Hair follicular keratinocyte (primary cell): ENCODE results near the gene ATG9B. TPM values are rescaled to one million over a fixed set of nuclear protein-coding genes. Genes with fewer than 3 reads are reported as not detected.

Experiments used
- total RNA-seq: library from RNA; depleted of rRNA; stranded (reverse); fragments of >200 nt; gene quantifications from 2 replicates; pipeline ENCODE4 v1.2.3, GENCODE V29; 2015

ATG9B gene, protein sequence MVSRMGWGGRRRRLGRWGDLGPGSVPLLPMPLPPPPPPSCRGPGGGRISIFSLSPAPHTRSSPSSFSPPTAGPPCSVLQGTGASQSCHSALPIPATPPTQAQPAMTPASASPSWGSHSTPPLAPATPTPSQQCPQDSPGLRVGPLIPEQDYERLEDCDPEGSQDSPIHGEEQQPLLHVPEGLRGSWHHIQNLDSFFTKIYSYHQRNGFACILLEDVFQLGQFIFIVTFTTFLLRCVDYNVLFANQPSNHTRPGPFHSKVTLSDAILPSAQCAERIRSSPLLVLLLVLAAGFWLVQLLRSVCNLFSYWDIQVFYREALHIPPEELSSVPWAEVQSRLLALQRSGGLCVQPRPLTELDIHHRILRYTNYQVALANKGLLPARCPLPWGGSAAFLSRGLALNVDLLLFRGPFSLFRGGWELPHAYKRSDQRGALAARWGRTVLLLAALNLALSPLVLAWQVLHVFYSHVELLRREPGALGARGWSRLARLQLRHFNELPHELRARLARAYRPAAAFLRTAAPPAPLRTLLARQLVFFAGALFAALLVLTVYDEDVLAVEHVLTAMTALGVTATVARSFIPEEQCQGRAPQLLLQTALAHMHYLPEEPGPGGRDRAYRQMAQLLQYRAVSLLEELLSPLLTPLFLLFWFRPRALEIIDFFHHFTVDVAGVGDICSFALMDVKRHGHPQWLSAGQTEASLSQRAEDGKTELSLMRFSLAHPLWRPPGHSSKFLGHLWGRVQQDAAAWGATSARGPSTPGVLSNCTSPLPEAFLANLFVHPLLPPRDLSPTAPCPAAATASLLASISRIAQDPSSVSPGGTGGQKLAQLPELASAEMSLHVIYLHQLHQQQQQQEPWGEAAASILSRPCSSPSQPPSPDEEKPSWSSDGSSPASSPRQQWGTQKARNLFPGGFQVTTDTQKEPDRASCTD
- 0.04 and 0.08 TPM in 2 replicates for total RNA-seq

DNA sequence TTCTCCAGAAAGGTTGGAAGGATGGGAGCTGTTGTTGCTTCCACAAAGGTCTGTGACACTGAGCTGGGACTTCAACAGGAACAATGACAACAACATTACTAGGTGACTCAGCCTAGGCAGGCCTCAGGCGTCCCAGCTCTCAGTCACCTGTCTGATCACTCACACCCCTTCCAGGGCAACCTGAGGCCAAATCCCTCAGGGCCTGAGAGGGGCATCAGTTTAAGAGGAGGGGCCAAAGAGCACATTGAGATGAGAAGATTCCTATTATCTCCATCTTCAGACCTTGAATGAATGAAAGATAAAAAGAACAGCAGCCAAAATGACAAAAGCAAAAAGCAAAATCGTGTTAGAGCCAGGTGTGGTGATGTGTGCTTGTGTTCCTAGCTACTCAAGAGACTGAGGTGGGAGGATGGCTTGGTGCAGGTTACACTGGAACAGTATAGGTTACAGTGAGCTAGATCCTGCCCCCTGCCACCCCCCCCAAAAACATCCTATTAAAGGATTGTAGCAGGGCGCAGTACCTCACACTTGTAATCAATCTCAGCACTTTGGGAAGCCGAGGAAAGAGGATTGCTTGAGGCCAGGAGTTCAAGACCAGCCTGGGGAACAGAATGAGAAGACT is at the start of gene ATG9B:
TSS of gene ATG9B (minus strand) at position 60 of the 622 bp plus-strand sequence. CDS start 71 bp downstream, outside the sequence.

DNA sequence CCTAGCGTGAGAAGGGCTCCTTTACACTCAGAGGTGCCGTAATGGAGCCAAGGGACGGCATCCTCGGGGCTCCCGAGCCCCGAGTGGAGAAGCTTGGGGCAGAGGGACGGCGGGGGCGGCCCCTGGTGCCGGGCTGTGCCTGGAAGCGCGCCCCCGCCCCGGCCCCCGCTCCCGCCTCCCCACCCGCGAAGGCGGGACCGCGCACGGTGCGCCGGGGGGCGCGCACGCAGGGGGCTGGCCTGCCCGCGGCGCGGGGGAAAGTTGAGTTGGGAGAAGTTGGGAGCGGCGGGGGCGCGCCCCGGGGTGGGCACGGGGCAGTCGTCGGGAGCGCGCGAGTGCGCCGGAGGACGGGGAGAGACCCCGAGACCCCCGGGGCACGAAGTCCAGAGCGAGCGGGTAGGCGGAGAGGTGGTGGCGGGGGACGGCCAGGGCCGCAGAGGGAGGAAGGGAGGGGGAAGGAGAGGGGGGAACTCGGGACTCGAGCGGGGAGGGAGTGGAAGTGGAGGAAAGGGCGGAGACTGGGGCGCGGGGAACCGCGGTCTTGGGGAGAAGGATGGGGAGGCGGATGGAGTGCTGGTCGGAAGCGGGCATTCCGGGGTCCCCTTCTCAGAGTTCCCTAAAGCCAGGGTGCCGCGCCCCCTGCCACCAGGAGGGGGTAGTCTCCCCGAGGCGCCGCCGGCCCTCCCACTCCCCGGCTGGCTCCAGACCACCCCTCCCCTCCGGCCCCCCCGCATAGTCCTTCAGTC is 35.2 kb upstream of the ATG9B start, which contains the start of gene SLC4A2:
TSS of gene SLC4A2 (plus strand) at position 223 of the 746 bp plus-strand sequence. CDS start 2,399 bp downstream, outside the sequence.

DNA sequence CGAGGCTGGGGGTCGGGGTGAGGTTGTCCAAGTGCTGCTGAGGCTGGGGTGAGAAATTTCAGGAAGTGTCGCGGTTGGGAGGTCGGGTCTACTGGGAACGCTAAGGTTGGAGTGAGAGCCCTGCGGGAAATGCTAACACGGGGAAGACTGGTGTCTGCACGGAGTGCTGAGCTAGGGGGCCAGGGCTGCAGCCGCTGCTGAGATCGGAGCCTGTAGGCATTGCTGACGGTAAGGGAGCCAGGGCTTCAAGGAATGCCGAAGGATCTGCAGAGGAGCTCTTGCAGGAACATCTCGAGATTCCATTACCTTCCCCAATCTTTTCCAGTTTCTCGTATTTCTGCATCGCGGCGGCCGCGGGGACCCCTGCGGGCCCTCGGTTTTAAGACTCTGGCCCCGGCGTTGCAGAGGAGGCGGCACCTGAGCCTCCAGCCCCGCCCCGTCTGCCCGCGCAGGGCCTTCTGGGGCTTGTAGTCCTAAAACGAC is 33.3 kb upstream of the ATG9B start, which contains the start of gene CDK5:
TSS of gene CDK5 (minus strand) at position 392 of the 483 bp plus-strand sequence. CDS start at position 343, 49 bp downstream.

DNA sequence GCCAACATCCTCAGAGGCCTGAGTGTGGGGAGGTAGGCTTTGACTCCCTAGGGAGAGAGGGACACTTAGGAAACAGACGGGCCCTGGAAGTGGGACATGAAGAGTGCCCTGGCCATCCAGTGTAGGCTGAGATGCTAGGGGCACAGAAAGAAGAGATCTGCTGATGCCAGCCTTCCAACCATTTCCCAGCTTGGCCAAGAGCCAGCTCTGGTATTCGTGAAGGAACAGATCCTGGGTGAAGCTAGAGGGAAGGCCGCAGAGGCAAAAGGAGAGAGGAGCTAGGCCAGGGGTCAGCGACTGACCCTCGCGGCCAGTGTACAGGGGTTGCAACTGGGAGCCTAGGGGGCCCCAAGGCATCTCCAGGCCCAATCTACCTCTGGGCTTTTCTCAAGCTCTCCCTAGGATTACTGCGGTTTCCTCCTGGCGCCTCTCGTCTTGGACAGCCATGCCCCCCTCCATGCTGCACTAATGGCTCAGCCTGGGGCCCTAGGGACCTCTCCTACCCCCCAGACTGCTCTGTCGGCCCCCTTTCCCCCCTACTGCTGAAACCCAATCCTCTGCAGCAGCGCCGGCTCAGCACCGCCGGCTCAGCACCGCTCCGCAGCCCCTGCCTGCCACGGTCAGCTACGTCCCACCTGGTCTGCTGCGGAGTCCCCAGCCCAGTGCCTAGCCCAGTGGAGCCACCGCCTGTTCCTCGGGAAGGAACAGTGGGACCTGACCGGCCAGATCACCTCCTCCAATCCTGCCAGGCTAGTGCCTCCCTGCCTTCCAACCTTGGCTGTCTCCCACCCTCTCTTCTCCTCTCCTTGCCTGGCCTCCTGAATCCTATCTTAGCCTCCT is 23.9 kb upstream of the ATG9B start, which contains the start of gene ASIC3:
TSS of gene ASIC3 (plus strand) at position 556 of the 840 bp plus-strand sequence. CDS start 355 bp downstream, outside the sequence.

DNA sequence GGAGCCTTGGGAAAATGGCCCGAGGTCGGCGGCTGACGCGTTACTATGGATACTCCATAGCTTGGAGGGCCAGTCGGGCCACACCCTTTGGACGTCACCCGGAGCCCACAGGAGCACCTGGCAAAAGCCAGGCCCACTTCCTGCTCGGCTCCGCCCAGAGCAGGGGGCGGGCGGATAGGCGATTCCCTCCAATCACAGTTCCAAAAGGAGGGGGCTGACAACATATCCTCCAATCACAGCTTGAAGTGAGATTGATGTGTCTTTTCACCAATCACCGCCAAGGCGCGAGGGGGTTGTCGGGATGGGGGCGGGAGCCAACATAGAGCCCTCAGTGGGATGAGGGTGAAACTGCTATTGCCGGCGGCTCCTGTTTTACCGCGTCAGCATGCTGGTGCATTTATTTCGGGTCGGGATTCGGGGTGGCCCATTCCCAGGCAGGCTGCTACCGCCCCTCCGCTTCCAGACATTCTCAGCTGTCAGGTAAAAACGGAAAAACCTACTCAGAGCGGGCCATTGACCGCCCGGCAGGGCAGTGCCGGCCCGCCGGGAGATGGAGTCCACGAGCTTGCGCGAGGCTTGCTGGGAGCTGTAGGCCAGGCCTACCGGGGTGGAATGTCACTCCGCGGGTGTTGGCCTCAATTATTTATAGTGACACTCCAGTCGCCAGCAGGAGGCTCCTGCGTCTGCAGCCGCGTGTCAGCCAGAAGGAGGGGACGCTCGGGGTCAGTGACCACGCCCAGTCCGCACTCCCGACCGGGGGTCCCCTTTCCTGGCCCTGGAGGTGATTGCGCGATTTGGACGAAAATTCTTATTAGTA is 4.0 kb upstream of the ATG9B start, which contains the start of gene ABCB8:
TSS of gene ABCB8 (plus strand) at position 320 of the 817 bp plus-strand sequence. CDS start at position 386, 66 bp downstream.

DNA sequence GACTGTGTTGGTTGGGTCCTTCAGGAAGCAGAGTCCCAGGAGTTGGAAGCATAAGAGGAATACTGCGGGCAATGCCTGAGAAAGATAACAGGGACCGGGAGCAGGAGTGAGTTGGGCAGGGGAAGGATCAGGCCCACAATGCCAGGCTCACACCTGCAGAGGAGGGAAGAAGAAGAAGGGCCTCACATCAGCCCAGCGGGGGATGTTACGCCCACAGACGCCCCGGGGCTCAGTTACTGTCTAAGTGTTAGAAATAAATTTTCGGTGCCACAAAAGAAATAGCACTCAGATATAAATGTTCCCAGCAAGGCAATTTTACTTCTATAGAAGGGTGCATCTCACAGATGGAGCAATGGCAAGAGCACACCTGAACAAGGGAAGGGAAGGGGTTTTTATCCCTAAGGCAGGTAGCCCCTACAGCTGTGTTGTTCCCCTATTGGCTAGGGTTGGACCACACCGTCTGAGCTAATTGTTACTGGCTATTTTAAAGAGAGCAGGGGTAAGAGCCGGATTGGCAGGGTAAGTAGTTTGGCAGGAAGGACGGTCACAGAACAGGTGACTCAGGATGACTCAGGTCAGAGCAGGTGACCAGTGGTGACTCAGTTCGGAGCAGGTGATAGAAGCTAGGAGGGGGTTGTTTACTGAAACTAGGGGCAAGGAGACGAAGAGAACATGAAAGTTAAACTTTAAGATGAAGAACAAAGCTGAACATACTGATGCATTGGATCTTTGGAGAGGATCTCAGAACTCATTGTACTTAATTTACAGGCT is 33.7 kb downstream of the ATG9B start, which contains the start of gene NOS3:
TSS of gene NOS3 (plus strand) at position 602 of the 771 bp plus-strand sequence. CDS start 2,787 bp downstream, outside the sequence.

DNA sequence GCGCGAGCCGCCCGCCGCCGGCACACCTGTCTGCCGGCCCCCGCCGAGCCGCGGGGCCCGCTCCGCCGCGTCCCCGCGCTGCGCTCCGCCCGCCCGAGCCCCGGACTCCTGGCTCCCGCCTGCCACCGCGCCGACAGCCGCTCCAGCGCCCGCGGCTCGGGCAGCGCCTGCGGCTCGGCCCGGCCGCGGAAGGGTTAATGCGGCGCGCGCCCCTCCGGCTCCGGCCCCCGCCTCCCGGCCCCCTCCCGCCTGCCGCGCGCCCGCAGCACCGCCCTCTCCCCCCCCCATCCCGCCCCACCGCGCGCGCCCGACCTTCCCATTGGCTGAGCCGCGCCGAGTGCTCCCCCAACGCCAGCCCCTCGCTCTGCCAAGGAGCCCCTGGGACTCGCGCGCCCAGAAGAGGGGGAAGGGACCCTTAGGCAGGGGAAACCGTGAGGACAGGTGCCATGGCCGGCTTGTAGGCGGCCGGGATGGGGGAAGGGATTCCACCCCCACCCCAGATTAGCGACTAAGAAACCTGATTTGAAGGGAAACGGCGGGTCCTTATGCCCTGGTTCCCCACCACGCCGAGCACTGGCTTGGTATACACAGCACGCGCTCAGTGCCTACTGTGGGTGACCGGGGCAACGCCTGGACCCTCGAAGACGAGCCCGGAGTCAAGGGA is 46.0 kb downstream of the ATG9B start, which contains the start of gene KCNH2:
TSS of gene KCNH2 (minus strand) at position 196 of the 664 bp plus-strand sequence. CDS start 408 bp downstream, outside the sequence.

Other genes with a start within 250 kb of the ATG9B start
- gene TMEM176B, start 224.1 kb downstream of the ATG9B start, total RNA-seq = not detected in 2 replicates
- gene TMEM176A, start 223.7 kb downstream of the ATG9B start, total RNA-seq = 0.23 TPM in 1 of 2 replicates, not detected in the other
- gene AOC1, start 172.0 kb downstream of the ATG9B start, total RNA-seq = not detected in 2 replicates
- not detected in 2 replicates for gene KCNH2, start 46.2 kb downstream of the ATG9B start, total RNA-seq
- gene NOS3, start 33.5 kb downstream of the ATG9B start, total RNA-seq = 1.8 and 3.7 TPM in 2 replicates
- gene ABCB8, start 4.0 kb upstream of the ATG9B start, total RNA-seq = 53.4 and 60.7 TPM in 2 replicates
- gene ASIC3, start 24.0 kb upstream of the ATG9B start, total RNA-seq = 1.8 TPM in 1 of 2 replicates, not detected in the other
- 10.3 and 12.2 TPM in 2 replicates for gene CDK5, start 33.4 kb upstream of the ATG9B start, total RNA-seq
- 31.7 and 54.8 TPM in 2 replicates for gene SLC4A2, start 35.1 kb upstream of the ATG9B start, total RNA-seq
- gene FASTK, start 56.3 kb upstream of the ATG9B start, total RNA-seq = 55.7 and 59.6 TPM in 2 replicates
- 61.8 and 62.5 TPM in 2 replicates for gene TMUB1, start 59.0 kb upstream of the ATG9B start, total RNA-seq
- 64.6 and 79.7 TPM in 2 replicates for gene AGAP3, start 62.0 kb upstream of the ATG9B start, total RNA-seq
- gene GBX1, start 143.2 kb upstream of the ATG9B start, total RNA-seq = not detected in 2 replicates
- gene ASB10, start 162.8 kb upstream of the ATG9B start, total RNA-seq = not detected in 2 replicates
- gene H2BK1, start 186.0 kb upstream of the ATG9B start, total RNA-seq = not detected in 2 replicates
- 44.9 and 69.0 TPM in 2 replicates for gene ABCF2, start 202.7 kb upstream of the ATG9B start, total RNA-seq
- 34.4 and 41.7 TPM in 2 replicates for gene CHPF2, start 208.0 kb upstream of the ATG9B start, total RNA-seq
- gene SMARCD3, start 224.2 kb upstream of the ATG9B start, total RNA-seq = 7.8 and 8.8 TPM in 2 replicates